Activated CD8-positive, alpha-beta memory T cell treated with anti-CD3 and anti-CD28 coated beads, Interleukin-2, amount 10 ng/mL, durations not matched to agents 7 days and 5 days (primary cell): ENCODE data around the gene EVX2. TPM values are rescaled to one million over a fixed set of nuclear protein-coding genes. Genes with fewer than 3 reads are reported as not detected.
A peak's percentile ranks its signal among the peaks of the same experiment; 100 is the strongest.

Experiments used
- ATAC-seq: fragments of 150-1000 bp; cut with Tn5 transposase; one replicate; pipeline ENCODE4 v1.10.0; 2021; ENCODE audit warnings: moderate library complexity
- CTCF ChIA-PET: fragments of 350-600 bp; sonication (Branson Sonifier 250); formaldehyde crosslinking; loops from one replicate; lab custom pipeline; 2021; ENCODE audit warnings: antibody characterized with exemption; lab: Charles Lee
- DNase-seq: peaks from one replicate; pipeline ENCODE4 v3.0.0-alpha.2; 2020
- H3K27ac Mint-ChIP-seq: one replicate; pipeline ENCODE4 v1.8.0; 2021; ENCODE audit warnings: mild to moderate bottlenecking, mixed read lengths
- H3K27me3 Mint-ChIP-seq: one replicate; pipeline ENCODE4 v1.8.0; 2021; ENCODE audit warnings: mixed read lengths
- H3K36me3 Mint-ChIP-seq: one replicate; pipeline ENCODE4 v1.8.0; 2021; ENCODE audit warnings: mild to moderate bottlenecking, mixed read lengths
- H3K4me1 Mint-ChIP-seq: one replicate; pipeline ENCODE4 v1.8.0; 2021; ENCODE audit warnings: mixed read lengths
- H3K4me3 Mint-ChIP-seq: one replicate; pipeline ENCODE4 v1.8.0; 2021; ENCODE audit warnings: mild to moderate bottlenecking, moderate library complexity, mixed read lengths
- H3K9me3 Mint-ChIP-seq: one replicate; pipeline ENCODE4 v1.8.0; 2022; ENCODE audit warnings: low read depth, mixed read lengths
- total RNA-seq, 2 experiments: library from RNA; stranded (reverse); gene quantifications; one replicate each; pipeline ENCODE4 v1.2.3, GENCODE V29; 2021

The EVX2 gene
- total RNA-seq, 2 experiments from 2014 or later: not detected

DNA sequence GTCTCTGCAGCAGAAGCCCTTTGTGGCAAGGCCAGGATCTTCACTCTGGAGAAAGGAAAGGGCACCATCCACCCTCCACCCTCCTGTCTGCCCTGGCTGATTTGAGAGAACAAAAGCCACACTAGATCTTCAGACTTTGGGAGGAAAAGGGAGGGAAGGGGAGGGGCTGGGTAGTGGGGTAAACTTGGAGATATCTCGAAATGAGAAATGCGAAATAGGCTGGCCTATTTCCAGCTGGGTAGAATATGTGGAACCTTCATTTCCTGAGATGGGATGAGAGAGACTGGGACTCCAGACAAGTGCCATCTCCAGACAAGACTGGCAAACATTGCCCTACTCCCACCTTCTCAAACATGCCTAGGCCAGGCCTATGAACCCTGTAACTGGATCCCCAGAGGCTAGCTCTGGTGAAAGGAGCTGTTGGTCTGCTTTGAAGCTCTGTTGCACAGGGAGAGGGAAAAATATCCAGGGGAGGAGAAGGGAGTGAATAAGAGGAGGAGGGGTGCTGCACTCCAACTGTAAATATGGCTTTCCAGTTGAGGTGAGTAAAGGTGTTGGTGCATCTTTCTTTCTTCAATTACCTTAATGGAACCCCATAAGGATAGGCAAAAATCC lies 17.6 kb upstream of the EVX2 start:
- CTCF ChIA-PET: interaction anchor here (1.3 kb wide), 1 partner anchor 39 kb away, joined by 3 read pairs; no protein-coding TSS in a partner anchor
- H3K27ac Mint-ChIP-seq: no peak overlapping the region

DNA sequence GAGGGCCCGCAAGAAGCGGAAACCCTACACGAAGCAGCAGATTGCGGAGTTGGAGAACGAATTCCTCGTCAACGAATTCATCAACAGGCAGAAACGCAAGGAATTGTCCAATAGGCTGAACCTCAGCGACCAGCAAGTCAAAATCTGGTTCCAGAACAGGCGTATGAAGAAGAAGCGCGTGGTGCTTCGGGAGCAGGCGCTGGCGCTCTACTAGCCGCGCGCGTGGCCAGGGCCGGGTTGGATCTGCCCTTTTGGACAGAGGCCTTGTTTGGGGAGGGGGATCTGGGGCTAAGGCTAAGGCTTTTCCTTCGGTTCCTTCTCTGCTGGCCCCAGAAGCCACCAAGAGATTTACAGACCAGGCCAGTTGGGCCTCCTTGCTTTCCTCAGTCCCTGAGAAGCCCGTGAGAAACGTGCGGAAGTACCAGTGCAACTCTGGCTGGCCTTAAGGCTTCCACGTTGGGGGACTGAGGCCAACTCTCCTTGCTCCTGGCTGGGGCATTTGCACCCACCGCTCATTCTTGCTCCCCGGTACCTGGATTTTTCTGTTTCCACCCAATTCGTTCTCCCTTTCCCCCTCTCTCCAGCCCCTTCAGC lies 16.9 kb upstream of the EVX2 start:
- Mint-ChIP-seq H3K9me3 (no peaks in the 10 kb centered on the region), H3K36me3 (no peaks in the 10 kb centered on the region), H3K27me3 (peaks cover 96% of the 10 kb centered on the region), H3K4me1 (peaks cover 10% of the 10 kb centered on the region), H3K27ac (no peak overlapping the region), H3K4me3 (no peak overlapping the region)
- no peak for ATAC-seq
- DNase-seq: no peak
- CTCF ChIA-PET: no interaction called here

More for the DNA sequence above, 17.6 kb upstream of the EVX2 start:
- DNase-seq (no peak), ATAC-seq (no peak)
- Mint-ChIP-seq H3K9me3 (no peaks in the 10 kb centered on the region), H3K4me3 (no peak overlapping the region), H3K4me1 (peaks cover 13% of the 10 kb centered on the region), H3K36me3 (peaks cover 2% of the 10 kb centered on the region), H3K27me3 (peaks cover 96% of the 10 kb centered on the region)

DNA sequence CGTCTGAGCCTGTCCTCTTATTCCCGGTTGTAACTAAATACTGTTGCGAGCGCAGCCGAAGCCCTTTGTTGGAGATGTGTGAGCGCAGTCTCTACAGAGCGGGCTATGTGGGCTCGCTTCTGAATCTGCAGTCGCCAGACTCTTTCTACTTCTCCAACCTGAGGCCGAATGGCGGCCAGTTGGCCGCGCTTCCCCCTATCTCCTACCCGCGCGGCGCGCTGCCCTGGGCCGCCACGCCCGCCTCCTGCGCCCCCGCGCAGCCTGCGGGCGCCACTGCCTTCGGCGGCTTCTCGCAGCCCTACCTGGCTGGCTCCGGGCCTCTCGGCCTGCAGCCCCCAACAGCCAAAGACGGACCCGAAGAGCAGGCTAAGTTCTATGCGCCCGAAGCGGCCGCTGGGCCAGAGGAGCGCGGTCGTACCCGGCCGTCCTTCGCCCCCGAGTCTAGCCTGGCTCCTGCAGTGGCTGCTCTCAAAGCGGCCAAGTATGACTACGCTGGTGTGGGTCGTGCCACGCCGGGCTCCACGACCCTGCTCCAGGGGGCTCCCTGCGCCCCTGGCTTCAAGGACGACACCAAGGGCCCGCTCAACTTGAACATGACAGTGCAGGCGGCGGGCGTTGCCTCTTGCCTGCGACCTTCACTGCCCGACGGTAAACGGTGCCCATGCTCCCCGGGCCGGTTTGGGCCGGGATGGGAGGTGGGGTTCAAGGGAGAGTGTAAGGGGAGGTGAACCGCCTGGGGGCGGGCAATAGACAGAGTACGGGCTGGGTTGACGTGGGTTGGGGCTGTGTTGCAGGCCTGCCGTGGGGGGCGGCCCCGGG lies 16.2 kb upstream of the EVX2 start, which contains the start of gene HOXD12:
TSS of gene HOXD12 (plus strand) at position 68 of the 819 bp plus-strand sequence. CDS start at position 75, 7 bp downstream.
- CTCF ChIA-PET: no interaction called here
- Mint-ChIP-seq H3K36me3 (no peaks in the 10 kb centered on the region), H3K27me3 (peaks cover 96% of the 10 kb centered on the region), H3K27ac (no peak within 1 kb of the TSS), H3K4me1 (peaks cover 10% of the 10 kb centered on the region), H3K4me3 (no peak within 1 kb of the TSS), H3K9me3 (no peaks in the 10 kb centered on the region)
- ATAC-seq (no peak), DNase-seq (no peak)

DNA sequence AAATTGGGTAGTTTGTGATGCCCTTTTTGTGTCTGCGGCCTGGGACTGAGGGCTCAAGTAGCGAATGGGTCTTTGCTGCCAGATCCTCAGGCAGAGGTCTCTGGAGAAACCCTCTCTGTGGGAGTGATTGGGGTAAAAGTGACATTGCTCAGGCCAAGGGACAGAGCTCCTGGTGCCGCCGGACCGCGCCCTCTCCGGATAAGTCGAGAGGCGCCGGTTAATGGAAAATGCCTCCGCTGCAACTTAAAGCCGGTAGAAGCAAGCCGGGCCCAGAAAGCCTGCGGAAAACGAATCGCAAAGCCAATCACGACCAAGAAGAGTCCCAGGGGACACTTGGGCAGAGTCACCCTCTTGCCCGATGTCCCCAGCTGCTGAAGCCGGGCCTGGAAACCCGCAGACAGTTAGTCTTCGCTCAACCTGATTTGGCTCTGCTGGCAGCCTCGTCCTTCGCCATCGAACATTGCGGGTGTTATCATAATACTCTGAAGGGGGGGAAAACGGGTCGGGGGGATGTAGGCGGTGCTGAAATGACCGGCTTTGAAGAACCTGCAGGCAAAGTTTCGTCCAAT lies 15.5 kb upstream of the EVX2 start:
- Mint-ChIP-seq H3K4me1 (peaks cover 10% of the 10 kb centered on the region), H3K9me3 (no peaks in the 10 kb centered on the region), H3K36me3 (no peaks in the 10 kb centered on the region), H3K27me3 (peaks cover 96% of the 10 kb centered on the region), H3K27ac (no peak overlapping the region), H3K4me3 (no peak overlapping the region)
- DNase-seq (no peak), ATAC-seq (no peak)
- CTCF ChIA-PET: interaction anchor here (3.6 kb wide), 1 partner anchor 411 kb away, joined by 65 read pairs; no protein-coding TSS in a partner anchor

DNA sequence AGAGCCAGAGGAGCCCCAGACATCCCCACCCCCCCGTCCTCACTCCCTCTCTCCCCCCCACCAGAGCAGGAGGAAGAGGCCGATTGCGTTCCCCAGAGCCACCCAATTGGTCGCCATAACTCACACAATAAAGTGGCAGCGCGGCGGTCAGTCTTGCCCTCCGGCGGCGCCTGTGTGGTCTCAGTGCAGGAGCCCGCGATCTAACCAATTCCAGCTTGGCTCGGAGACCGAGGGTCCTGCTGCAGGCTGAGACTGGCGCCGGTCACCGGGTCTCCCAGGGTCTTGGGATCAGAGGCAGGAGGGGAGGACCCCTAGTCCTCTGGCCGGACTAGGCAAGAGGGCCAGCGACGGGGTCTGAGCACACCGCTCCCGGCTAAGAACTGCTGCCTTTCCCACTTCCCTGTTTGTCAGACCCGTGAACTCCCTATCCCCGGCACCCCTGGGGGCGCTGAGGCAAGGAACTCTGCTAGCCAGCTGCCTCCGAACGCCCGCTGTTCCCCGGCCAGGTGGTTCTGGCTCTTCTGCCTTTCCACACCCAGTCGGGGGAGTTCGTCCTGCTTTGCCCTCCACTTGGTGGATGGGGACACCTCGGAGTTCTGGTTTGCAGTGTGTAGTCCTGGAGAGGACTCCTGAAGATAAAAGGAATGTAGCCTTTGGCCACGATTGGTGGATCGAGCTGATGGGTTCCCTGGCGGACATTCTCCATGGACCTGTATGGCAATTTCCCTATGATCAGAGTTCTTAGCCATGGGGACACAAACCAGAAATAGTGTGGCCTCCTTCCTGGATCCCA lies 14.8 kb upstream of the EVX2 start:
- no peak overlapping the region for H3K27ac Mint-ChIP-seq
- CTCF ChIA-PET: interaction anchor here (2.0 to 3.6 kb wide), 4 partner anchors 19 to 848 kb away, joined by 7 to 65 read pairs (median 8); no protein-coding TSS in a partner anchor
- H3K4me1 Mint-ChIP-seq: peaks cover 15% of the 10 kb centered on the region
- H3K36me3 Mint-ChIP-seq: peaks cover 3% of the 10 kb centered on the region
- ATAC-seq: no peak
- H3K4me3 Mint-ChIP-seq: no peak overlapping the region
- H3K27me3 Mint-ChIP-seq: peaks cover 96% of the 10 kb centered on the region
- no peaks in the 10 kb centered on the region for H3K9me3 Mint-ChIP-seq
- no peak for DNase-seq

DNA sequence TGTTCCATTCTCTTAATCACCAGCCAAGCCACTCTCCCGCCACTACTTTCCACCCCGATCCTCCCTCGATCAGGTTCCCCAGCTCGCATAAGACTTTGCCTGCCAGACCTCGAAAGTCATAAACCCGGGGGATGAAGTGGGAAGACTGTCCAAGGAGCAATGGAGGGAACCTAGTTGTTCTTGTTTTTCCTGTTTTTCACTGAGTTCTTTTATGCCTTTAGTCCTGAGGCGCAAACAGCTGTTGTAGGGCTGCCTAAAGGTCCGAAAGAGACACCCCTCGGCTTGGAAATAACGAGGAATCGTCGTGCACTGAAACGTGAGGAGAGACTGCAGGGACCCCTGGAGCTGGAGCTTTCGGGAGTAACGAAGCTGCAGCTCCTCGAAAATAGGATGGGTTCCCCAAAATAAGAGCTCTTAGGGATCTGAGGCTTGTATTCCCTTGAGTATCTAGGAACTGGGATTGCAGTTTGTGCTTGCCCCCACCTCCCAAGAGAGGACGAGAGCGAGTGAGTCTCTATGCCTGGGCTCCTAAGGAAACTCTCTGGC lies 14.1 kb upstream of the EVX2 start:
- Mint-ChIP-seq H3K4me3 (peak overlapping the region; percentile 35), H3K36me3 (peaks cover 3% of the 10 kb centered on the region), H3K27ac (no peak overlapping the region), H3K4me1 (peaks cover 15% of the 10 kb centered on the region), H3K27me3 (peaks cover 96% of the 10 kb centered on the region), H3K9me3 (no peaks in the 10 kb centered on the region)
- ATAC-seq (no peak), DNase-seq (no peak)
- CTCF ChIA-PET: interaction anchor here (0.6 to 3.6 kb wide), 17 partner anchors 9 to 847 kb away, joined by 3 to 65 read pairs (median 4); partner anchors contain the start of gene LNPK

DNA sequence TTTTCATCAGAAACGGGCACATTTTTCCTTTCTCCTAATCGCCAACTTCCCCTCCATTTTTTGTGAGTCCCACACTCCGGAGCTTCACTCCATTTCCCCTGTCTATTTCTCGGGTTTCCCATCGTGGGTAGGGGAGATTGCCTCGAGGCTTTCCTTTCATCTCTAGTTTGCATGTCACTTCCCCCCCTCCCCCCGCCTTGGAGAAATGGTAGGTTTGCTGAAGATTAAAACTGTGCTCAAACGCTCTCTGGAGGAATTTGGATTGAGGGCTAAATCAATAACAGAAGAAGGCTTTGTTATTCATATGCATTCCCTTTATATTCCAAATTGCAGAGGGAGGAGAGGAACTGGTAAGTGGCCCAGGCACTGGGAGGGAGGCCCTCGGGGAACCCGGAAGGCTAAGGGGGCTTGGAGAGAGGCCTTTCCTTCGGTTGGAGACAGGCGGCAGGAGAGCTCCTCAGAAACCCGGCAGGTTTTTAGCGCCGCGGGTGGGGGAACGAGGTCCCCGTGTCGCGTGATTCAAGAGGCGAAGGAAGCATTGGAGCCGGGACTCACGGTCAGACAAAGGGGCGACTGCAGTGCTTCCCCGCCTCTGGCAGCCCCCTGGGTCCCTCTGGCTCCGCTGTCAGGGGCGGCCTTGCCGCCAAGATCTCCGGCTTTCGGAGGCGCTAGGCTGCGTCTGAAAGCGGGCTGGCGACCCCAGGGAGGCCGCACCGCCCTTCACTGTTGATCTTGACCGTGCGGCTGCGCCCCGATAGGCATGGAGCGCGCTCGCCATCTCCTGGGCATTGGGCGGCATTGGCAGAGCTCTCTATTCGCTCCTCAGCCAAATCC lies 13.4 kb upstream of the EVX2 start:
- H3K27me3 Mint-ChIP-seq: peaks cover 90% of the 10 kb centered on the region
- CTCF ChIA-PET: interaction anchor here (0.6 to 3.6 kb wide), 22 partner anchors 8 to 847 kb away, joined by 3 to 65 read pairs (median 4); partner anchors contain the start of gene LNPK
- H3K9me3 Mint-ChIP-seq: no peaks in the 10 kb centered on the region
- DNase-seq (peak; percentile 70), ATAC-seq (peak; percentile 72)
- peaks cover 15% of the 10 kb centered on the region for H3K4me1 Mint-ChIP-seq
- H3K4me3 Mint-ChIP-seq: peak overlapping the region; percentile 65
- H3K27ac Mint-ChIP-seq: no peak overlapping the region
- H3K36me3 Mint-ChIP-seq: peaks cover 3% of the 10 kb centered on the region

DNA sequence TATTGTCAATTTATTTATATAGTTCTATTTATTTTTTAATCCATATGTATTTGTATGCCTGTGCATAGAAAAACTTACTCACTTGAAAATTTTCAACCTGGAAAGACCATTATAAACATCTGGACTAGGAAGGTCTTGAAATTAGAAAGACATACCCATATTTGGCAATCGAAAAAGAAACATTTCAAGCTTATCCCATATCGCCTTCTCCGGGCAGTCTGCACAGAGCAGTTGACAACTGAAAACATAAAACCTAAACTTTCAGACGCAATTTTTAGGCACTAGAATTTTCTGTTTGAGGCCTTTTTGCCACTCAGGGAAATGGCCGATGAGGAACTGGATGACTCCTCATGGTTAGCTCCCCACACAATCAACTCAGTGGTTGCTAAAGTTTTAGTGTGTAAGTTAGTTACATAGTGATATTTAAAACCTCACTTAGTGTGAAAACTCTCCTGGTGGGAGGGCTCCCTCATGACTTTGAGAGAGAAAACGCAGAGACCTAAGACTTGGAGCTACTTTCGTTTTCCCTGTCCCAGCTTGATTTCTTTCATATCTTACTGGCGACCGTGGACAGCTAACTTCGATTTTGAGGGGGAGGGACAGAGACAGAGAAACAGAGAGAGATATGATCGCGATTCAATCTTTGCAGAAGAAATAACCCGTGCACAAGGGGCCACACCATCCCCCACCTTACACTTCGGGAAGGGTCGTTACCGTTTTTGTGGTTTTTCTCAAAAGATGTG lies 12.7 kb upstream of the EVX2 start:
- Mint-ChIP-seq H3K27ac (no peak overlapping the region), H3K27me3 (peaks cover 90% of the 10 kb centered on the region), H3K9me3 (no peaks in the 10 kb centered on the region), H3K4me1 (peaks cover 18% of the 10 kb centered on the region), H3K4me3 (peak overlapping the region; percentile 65), H3K36me3 (peaks cover 3% of the 10 kb centered on the region)
- CTCF ChIA-PET: interaction anchor here (0.9 to 3.6 kb wide), 15 partner anchors 15 to 846 kb away, joined by 3 to 65 read pairs (median 7); partner anchors contain the start of gene LNPK
- no peak for DNase-seq
- no peak for ATAC-seq

DNA sequence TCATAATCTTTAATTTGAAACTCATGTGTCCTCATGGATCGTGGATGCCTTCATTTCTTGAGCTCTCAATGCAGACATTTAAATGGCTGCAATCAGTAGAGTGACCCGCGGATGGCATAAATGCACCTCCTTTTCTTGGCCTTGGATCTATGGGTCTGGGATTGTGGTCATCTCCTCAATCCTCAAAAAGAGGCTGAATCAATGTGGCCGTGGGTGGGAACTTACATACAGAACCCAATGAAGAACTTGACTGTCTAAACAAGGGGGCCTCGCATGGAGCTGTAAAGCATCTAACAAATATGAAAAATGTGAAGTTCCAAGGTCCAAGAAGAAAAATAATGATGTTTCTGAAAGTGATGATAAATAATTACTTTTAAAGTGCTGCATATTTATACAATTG lies 11.7 kb upstream of the EVX2 start:
- Mint-ChIP-seq H3K9me3 (no peaks in the 10 kb centered on the region), H3K27me3 (peaks cover 90% of the 10 kb centered on the region), H3K36me3 (peaks cover 3% of the 10 kb centered on the region), H3K27ac (no peak overlapping the region), H3K4me1 (peaks cover 18% of the 10 kb centered on the region), H3K4me3 (no peak overlapping the region)
- CTCF ChIA-PET: interaction anchor here (0.9 to 3.6 kb wide), 7 partner anchors 16 to 731 kb away, joined by 3 to 65 read pairs (median 7); partner anchors contain the start of gene LNPK
- DNase-seq (no peak), ATAC-seq (no peak)

DNA sequence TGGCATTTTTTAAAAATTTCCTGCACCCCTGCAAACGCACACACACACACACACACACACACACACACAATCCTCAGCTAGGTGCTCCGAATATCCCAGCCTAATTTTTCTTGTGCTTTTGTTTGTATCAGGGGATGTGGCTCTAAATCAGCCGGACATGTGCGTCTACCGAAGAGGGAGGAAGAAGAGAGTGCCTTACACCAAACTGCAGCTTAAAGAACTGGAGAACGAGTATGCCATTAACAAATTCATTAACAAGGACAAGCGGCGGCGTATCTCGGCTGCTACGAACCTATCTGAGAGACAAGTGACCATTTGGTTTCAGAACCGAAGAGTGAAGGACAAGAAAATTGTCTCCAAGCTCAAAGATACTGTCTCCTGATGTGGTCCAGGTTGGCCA lies 10.6 kb upstream of the EVX2 start:
- H3K4me3 Mint-ChIP-seq: peak overlapping the region; percentile 3
- DNase-seq: no peak
- H3K4me1 Mint-ChIP-seq: peaks cover 18% of the 10 kb centered on the region
- no peaks in the 10 kb centered on the region for H3K9me3 Mint-ChIP-seq
- H3K27ac Mint-ChIP-seq: no peak overlapping the region
- peaks cover 92% of the 10 kb centered on the region for H3K27me3 Mint-ChIP-seq
- CTCF ChIA-PET: interaction anchor here (1.5 kb wide), 2 partner anchors 33 to 558 kb away, joined by 3 to 5 read pairs; no protein-coding TSS in a partner anchor
- ATAC-seq: no peak
- H3K36me3 Mint-ChIP-seq: peaks cover 3% of the 10 kb centered on the region

DNA sequence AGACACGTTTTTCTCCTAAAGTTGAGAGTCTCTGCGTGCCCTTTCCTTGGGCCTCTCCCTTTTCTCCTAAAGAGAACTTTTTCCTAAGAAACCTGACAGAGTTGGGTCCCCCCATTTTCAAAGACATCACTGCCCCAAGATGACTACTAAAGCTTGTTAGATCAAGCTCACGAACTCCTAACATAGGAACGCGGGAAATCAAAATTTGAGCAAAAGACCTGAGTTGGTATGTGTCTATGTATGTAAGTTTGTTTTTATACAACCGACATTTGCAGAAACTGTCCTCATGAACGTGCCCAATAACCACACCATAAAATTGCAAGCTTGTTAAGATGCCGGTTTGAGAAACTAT lies 10.1 kb upstream of the EVX2 start:
- H3K27me3 Mint-ChIP-seq: peaks cover 92% of the 10 kb centered on the region
- CTCF ChIA-PET: interaction anchor here (1.5 kb wide), 2 partner anchors 33 to 559 kb away, joined by 3 to 5 read pairs; no protein-coding TSS in a partner anchor
- ATAC-seq (no peak), DNase-seq (no peak)
- peak overlapping the region; percentile 3 for H3K4me3 Mint-ChIP-seq
- peaks cover 18% of the 10 kb centered on the region for H3K4me1 Mint-ChIP-seq
- no peaks in the 10 kb centered on the region for H3K9me3 Mint-ChIP-seq
- H3K27ac Mint-ChIP-seq: peak overlapping the region; percentile 48
- H3K36me3 Mint-ChIP-seq: peaks cover 3% of the 10 kb centered on the region
